ENCODE data around the gene NCAN.
A peak's percentile ranks its signal among the peaks of the same experiment; 100 is the strongest.

Gene NCAN

GRCh38 chr19:19203012-19203856, 8.5 kb upstream of the NCAN start, which contains the start of gene NR2C2AP:
Gene NR2C2AP, minus strand, starts transcription at chr19:19203414. Its CDS starts 354 bp downstream, at chr19:19203060.
- H3K36me3 ChIP-seq (ENCODE audit: control insufficient read depth, insufficient read depth, low read length) = peaks cover 8% of the 10 kb centered on the region
- no peaks in the 10 kb centered on the region for H3K27me3 ChIP-seq (replicated peaks; ENCODE audit: control insufficient read depth, insufficient read depth, low read length)
- DNase-seq (ENCODE audit: extremely low read depth, insufficient read length) = peak; percentile 92
- TF ChIP-seq CTCF (IDR thresholded peaks at IDR 0.05; ENCODE audit: insufficient read depth, low read length, poor library complexity, severe bottlenecking) = no peak
- H3K4me3 ChIP-seq (replicated peaks; ENCODE audit: low read depth, low read length) = peak within 1 kb of the TSS; percentile 65

GRCh38 chr19:19204181-19204580, 7.6 kb upstream of the NCAN start:
- peaks cover 5% of the 10 kb centered on the region for H3K36me3 ChIP-seq (ENCODE audit: control insufficient read depth, insufficient read depth, low read length)
- no peak for DNase-seq (ENCODE audit: extremely low read depth, insufficient read length)
- TF ChIP-seq CTCF (IDR thresholded peaks at IDR 0.05; ENCODE audit: insufficient read depth, low read length, poor library complexity, severe bottlenecking) = no peak
- H3K4me3 ChIP-seq (replicated peaks; ENCODE audit: low read depth, low read length) = no peak overlapping the region
- H3K27me3 ChIP-seq (replicated peaks; ENCODE audit: control insufficient read depth, insufficient read depth, low read length) = no peaks in the 10 kb centered on the region

- no peaks in the 10 kb centered on the region for H3K27me3 ChIP-seq (replicated peaks; ENCODE audit: control insufficient read depth, insufficient read depth, low read length)
- no peak for DNase-seq (ENCODE audit: extremely low read depth, insufficient read length)
- no peak for TF ChIP-seq CTCF (IDR thresholded peaks at IDR 0.05; ENCODE audit: insufficient read depth, low read length, poor library complexity, severe bottlenecking)
- no peak overlapping the region for H3K4me3 ChIP-seq (replicated peaks; ENCODE audit: low read depth, low read length)
- H3K36me3 ChIP-seq (ENCODE audit: control insufficient read depth, insufficient read depth, low read length) = peaks cover 3% of the 10 kb centered on the region
These were observed 6.0 kb upstream of the NCAN start for GRCh38 chr19:19205416-19206410.

- no peak for TF ChIP-seq CTCF (IDR thresholded peaks at IDR 0.05; ENCODE audit: insufficient read depth, low read length, poor library complexity, severe bottlenecking)
- H3K36me3 ChIP-seq (ENCODE audit: control insufficient read depth, insufficient read depth, low read length) = no peaks in the 10 kb centered on the region
- no peak for DNase-seq (ENCODE audit: extremely low read depth, insufficient read length)
- H3K4me3 ChIP-seq (replicated peaks; ENCODE audit: low read depth, low read length) = no peak overlapping the region
- H3K27me3 ChIP-seq (replicated peaks; ENCODE audit: control insufficient read depth, insufficient read depth, low read length) = no peaks in the 10 kb centered on the region; the same call in 1 of the 2 replicates
These were observed 4.8 kb upstream of the NCAN start for GRCh38 chr19:19206938-19207337.

GRCh38 chr19:19207637-19208572, 3.9 kb upstream of the NCAN start:
- H3K27me3 ChIP-seq (replicated peaks; ENCODE audit: control insufficient read depth, insufficient read depth, low read length) = no peaks in the 10 kb centered on the region; the same call in 1 of the 2 replicates
- TF ChIP-seq CTCF (IDR thresholded peaks at IDR 0.05; ENCODE audit: insufficient read depth, low read length, poor library complexity, severe bottlenecking) = no peak
- no peak for DNase-seq (ENCODE audit: extremely low read depth, insufficient read length)
- no peaks in the 10 kb centered on the region for H3K36me3 ChIP-seq (ENCODE audit: control insufficient read depth, insufficient read depth, low read length)
- no peak overlapping the region for H3K4me3 ChIP-seq (replicated peaks; ENCODE audit: low read depth, low read length)

All from GM06990 (cell line).